HL-60 (cell line): ENCODE data around the gene FLAD1.

ENCODE experiments used
- DNase-seq, 2 experiments: peaks; one replicate each; pipeline ENCODE4 v3.0.0-alpha.2; 2010 to 2020; ENCODE audit warnings: low read depth in 1 of 2, low spot score in 1 of 2
- H3K27ac ChIP-seq: fragments of 250-450 bp; sonication (Bioruptor Pico); replicated peaks from 2 replicates; pipeline ENCODE4 v1.5.1; 2020; ENCODE audit warnings: mild to moderate bottlenecking, moderate library complexity
- H3K27me3 ChIP-seq: fragments of 250-450 bp; sonication (Bioruptor Pico); 2 replicates; pipeline ENCODE4 v1.5.1; 2021; ENCODE audit warnings: mild to moderate bottlenecking, moderate library complexity; ENCODE audit not compliant: insufficient read depth, poor library complexity, severe bottlenecking
- H3K4me3 ChIP-seq: replicated peaks from 2 replicates; pipeline ENCODE4 v1.5.1; 2011; ENCODE audit warnings: mild to moderate bottlenecking, control low read depth, low read length; ENCODE audit not compliant: insufficient read depth
- CTCF ChIP-seq: IDR thresholded peaks from one replicate; pipeline ENCODE4 v1.5.1; 2011; ENCODE audit warnings: low read length, control low read depth, inconsistent platforms; ENCODE audit not compliant: insufficient read depth
- GABPA ChIP-seq: IDR thresholded peaks from 2 replicates; pipeline ENCODE4 v1.6.1; 2012; ENCODE audit warnings: low read depth
- POLR2AphosphoS5 ChIP-seq: IDR thresholded peaks from 2 replicates; pipeline ENCODE4 v1.6.1; 2012; ENCODE audit warnings: low read depth
- REST ChIP-seq: IDR thresholded peaks from 2 replicates; pipeline ENCODE4 v1.6.1; 2012; ENCODE audit warnings: low read depth; ENCODE audit not compliant: insufficient replicate concordance
- SPI1 ChIP-seq: IDR thresholded peaks from 2 replicates; pipeline ENCODE4 v1.6.1; 2012; ENCODE audit warnings: low read depth, mild to moderate bottlenecking, borderline replicate concordance

FLAD1 gene

GRCh38 chr1:155009742-155010141 is 26.6 kb downstream of the FLAD1 start:
- TF ChIP-seq SPI1, result no peak
- TF ChIP-seq GABPA, result no peak
- TF ChIP-seq CTCF, result no peak
- TF ChIP-seq POLR2AphosphoS5, result no peak; the same call in 1 of the 2 replicates
- no peak for TF ChIP-seq REST
- Histone ChIP-seq H3K4me3 (peak overlapping the region; percentile 76), H3K27ac (peak overlapping the region; percentile 94), H3K27me3 (no peaks in the 10 kb centered on the region)
- DNase-seq, result peak in 1 of 2 experiments; percentile 32

- peak overlapping the region; percentile 94 for H3K27ac ChIP-seq
- peak overlapping the region; percentile 76 for H3K4me3 ChIP-seq
- H3K27me3 ChIP-seq, result no peaks in the 10 kb centered on the region
- peak; percentile 79 to 89 for DNase-seq
- TF ChIP-seq GABPA (no peak), SPI1 (peak; percentile 88), POLR2AphosphoS5 (peak; percentile 78; the same call in 1 of the 2 replicates), REST (no peak)
Measured at GRCh38 chr1:155010211-155010918, 27.2 kb downstream of the FLAD1 start.

- Histone ChIP-seq H3K4me3 (peak overlapping the region; percentile 76), H3K27ac (peak overlapping the region; percentile 94), H3K27me3 (no peaks in the 10 kb centered on the region)
- DNase-seq, result no peak
- no peak for TF ChIP-seq SPI1
- no peak for TF ChIP-seq CTCF
- no peak for TF ChIP-seq POLR2AphosphoS5
- no peak for TF ChIP-seq GABPA
- no peak for TF ChIP-seq REST
Measured at GRCh38 chr1:155011004-155011416, 27.9 kb downstream of the FLAD1 start.
